ACHN (cell line): ENCODE measurements around the gene NDUFB3.
"Not testable (repeated sequence)": the region's sequence is repeated elsewhere in the genome, so short reads cannot be mapped to it uniquely, and the experiment has no call there.

Experiments used
- DNase-seq: peaks from one replicate; pipeline ENCODE4 v3.0.0-alpha.2; 2015
- in situ Hi-C: cut with HindIII; loops from 2 replicates; pipeline ENCODE4 v1.10.0; 2017; ENCODE audit warnings: low sequenced_read_pairs, low pct_ligation_motif_present, low pct_unique_long_range_greater_than_20kb

The NDUFB3 gene

DNA sequence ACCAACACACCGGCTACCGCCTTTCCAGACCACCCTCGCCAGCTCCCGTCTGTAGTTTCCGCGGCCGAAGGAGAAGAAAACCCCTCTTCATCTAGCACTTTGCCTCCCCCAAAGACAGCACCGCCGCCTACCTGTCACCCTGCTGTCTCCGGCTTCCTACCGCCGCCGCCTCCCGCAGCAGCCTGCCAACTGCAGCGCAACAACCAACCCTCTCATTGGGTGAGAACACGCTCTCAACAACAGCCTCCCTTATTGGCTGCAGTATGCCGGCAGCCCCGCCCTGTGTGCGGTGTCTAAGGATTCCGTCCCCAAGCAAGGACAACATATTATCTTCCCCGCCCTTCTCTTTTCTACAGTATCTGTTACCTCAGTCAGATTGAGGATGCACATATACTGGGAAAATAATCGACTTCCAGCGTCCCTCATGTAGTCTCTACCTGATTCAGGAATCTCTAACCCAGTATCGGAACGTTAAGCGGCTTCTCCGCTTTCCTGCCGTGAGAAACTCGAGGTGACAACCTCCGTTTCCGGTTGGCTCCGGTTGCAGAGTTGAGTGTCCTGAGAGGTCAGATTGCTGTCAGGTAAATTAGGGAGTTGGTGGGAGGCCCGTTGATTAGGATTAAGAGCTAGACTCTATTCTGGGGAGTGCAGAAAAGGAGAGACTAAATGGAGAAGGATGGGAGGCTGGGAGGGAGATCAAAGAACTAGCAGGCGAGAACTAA, at the start of gene NDUFB3, which contains the start of gene HYCC2:
NDUFB3 (plus strand) TSS at position 523 of the 722 bp plus-strand sequence. CDS start 6,882 bp downstream, outside the sequence.
HYCC2 (minus strand) TSS at position 193 of the 722 bp plus-strand sequence. CDS start 47,662 bp downstream, outside the sequence.
- peak; percentile 95 for DNase-seq
- in situ Hi-C loops: no loop called here

DNA sequence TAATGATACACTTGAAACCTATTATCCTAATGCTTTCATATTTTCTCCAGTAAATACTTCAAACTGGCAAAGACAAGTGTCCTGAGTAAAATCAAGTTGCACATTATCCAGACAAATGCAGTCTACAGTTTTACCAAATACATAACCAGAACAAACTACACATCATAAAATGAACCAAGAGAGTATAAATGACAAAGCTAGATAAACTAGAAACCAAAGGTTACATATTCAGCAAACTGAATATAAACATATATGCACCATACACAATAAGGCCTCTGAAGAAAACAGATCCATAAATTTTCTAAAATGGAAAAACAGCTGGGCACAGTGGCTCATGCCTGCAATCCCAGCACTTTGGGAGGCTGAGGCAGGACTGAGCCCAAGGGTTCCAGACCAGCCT, 47.3 kb upstream of the NDUFB3 start:
- in situ Hi-C loops: no loop called here
- DNase-seq: no peak

DNA sequence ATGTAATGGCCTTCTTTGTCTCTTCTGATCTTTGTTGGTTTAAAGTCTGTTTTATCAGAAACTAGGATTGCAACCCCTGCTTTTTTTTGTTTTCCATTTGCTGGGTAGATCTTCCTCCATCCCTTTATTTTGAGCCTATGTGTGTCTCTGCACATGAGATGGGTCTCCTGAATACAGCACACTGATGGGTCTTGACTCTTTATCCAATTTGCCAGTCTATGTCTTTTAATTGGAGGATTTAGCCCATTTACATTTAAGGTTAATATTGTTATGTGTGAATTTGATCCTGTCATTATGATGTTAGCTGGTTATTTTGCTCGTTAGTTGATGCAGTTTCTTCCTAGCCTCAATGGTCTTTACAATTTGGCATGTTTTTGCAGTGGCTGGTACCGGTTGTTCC, 37.4 kb upstream of the NDUFB3 start:
- DNase-seq, in situ Hi-C loops: not testable (repeated sequence)

DNA sequence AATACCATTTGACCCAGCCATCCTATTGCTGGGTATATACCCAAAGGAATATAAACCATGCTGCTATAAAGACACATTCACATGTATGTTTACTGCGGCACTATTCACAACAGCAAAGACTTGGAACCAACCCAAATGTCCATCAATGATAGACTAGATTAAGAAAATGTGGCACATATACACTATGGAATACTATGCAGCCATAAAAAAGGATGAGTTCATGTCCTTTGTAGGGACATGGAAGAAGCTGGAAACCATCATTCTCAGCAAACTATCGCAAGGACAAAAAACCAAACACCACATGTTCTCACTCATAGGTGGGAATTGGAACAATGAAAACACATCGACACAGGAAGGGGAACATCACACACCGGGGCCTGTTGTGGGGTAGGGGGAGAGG, 33.4 kb upstream of the NDUFB3 start:
- DNase-seq, in situ Hi-C loops: not testable (repeated sequence)

DNA sequence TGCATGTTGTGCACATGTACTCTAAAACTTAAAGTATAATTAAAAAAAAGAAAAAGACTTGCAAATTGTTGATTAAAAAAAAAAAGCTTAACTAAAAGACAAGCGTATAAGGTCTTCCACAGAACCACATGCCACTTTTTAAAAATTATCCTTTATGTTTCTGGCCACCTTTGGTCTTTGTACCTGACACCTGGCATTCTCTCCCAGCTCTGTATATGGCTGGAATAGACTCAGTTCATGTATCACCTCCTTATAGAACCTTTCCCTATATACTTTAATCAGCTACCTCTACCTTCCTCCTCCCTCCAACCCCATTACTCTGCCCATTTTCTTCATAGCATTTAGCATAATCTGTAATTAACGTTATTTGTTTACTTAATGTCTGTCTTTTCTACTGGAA, 32.9 kb upstream of the NDUFB3 start:
- in situ Hi-C loops: no loop called here

DNA sequence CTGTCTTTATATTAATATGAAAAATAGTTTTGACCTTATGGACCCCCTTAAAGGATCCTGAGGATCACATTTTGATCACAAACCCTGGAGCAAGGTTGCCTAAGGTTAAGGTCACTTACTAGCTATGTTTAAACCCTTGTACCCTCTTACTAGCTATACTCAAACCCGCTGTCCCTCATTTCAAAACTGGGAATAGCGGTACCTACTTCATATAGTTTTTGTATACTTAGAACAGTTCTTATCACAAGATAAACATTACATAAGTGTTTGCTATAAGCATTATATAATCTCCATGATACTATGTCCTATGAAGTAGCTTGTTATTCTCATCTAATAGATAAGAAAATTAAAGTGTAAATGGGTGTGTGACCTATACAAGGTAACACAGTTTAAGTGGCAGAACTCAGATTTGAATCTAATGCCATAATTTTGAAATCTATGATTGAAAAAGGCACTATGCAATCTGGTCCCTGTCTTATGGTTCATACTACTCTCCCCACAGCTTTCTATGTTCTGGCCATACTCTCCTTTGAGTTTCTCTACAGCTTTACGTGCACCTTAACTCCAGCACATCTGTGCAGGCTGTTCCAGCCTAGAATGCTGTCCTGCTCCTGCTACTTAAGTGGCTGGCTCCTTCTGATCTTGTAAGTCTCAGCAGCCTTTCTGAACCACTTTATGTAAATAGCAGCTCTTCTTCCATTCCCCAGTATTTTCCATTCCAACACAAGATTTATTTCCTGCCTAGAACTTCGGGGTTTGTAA, 30.8 kb upstream of the NDUFB3 start:
- in situ Hi-C loops: no loop called here
- no peak for DNase-seq

More for the DNA sequence above, 32.9 kb upstream of the NDUFB3 start:
- DNase-seq: no peak

DNA sequence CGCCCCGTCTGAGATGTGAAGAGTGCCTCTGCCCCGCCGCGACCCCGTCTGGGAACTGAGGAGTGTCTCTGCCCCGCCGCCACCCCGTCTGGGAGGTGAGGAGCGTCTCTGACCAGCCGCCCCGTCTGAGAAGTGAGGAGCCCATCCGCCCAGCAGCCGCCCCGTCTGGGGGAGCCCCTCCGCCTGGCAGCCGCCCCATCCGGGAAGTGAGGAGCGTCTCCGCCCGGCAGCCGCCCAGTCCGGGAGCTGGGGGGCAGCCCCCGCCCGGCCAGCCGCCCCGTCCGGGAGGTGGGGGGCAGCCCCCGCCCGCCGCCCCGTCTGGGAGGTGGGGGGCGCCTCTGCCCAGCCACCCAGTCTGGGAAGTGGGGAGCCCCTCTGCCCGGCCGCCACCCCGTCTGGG, 29.4 kb upstream of the NDUFB3 start:
- DNase-seq, in situ Hi-C loops: not testable (repeated sequence)

DNA sequence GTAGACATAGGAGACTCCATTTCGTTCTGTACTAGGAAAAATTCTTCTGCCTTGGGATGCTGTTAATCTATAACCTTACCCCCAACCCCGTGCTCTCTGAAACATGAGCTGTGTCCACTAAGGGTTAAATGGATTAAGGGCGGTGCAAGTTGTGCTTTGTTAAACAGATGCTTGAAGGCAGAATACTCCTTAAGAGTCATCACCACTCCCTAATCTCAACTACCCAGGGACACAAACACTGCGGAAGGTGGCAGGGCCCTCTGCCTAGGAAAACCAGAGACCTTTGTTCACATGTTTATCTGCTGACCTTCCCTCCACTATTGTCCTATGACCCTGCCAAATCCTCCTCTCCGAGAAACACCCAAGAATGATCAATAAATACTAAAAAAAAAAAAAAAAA, 28.8 kb upstream of the NDUFB3 start:
- DNase-seq, in situ Hi-C loops: not testable (repeated sequence)

DNA sequence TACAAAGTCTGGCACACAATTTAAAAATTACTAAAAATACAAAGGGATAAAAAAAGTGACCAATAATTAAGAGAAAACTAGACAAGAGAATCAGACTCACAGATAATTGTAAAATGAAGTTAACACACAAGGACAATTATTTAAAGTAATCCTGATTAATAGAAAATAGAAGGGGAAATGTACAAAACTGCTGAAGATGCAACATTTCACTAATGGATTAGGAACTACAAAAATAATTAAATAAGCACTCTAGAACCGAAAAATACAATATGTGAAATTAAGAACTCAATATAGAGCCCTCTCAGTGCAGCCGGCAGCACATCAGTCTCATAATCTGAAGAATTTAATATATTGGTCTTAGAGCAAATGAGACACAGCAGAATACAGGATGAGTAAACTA, 24.9 kb upstream of the NDUFB3 start:
- in situ Hi-C loops: no loop called here
- no peak for DNase-seq

DNA sequence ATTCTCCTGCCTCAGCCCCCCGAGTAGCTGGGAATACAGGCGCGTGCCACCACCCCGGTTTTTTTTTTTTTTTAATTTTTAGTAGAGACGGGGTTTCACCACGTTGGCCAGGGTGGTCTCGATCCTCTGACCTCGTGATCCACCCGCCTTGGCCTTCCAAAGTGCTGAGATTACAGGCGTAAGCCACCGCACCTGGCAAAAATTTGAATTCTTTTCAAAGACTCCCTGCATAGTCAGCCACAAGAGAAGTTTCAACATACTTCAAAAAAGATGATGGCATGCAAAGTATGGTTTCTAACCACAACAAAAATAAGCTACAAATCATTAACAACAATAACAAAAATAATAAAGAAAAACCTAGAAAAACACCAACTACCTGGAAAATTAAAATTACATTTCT, 22.3 kb upstream of the NDUFB3 start:
- no peak for DNase-seq
- in situ Hi-C loops: no loop called here

DNA sequence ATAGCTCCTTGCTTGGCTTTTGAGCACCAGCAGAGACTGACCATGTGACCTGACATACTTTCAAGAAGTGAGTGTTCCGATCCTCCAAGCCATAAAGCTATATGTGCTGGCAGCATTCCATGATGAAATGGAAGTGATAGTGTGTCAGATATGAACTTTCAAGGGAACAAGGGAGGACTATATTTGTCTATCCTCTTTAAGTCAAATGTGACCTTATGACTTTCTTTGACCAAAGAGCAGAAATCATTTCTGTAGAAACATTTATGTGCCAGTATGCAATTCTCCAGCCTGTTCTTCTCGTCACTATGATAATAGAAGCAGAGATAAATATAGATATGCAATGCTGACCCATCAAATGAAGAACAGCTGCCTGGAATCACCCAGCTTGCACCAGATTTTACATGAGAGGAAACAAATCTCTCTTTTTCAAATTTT, 14.7 kb upstream of the NDUFB3 start:
- in situ Hi-C loops: no loop called here
- DNase-seq: no peak

DNA sequence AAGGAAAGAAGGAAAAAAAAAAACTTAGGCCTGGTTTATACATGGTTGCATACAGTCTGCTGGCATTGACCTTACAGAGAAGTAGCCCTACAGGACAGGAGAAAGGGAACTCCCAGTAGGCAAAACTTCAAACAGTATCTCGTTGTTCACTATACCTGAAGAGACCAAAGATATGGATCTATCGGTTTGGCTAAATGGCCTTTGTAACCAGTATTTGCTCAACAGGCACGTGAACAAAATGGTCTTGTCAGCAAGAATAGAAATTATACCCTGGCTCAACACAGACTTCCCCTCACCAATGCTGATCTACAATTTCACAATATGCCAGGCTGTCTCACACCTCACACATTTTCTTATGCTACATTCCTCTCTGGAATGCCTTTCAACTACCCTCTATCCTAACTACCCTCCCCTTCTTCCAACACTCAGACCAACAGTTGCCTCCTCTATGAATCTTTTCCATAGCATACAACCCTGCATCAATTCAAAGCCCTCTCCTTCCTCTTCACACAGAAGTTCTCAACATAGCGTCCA, 14.0 kb upstream of the NDUFB3 start:
- in situ Hi-C loops: no loop called here

DNA sequence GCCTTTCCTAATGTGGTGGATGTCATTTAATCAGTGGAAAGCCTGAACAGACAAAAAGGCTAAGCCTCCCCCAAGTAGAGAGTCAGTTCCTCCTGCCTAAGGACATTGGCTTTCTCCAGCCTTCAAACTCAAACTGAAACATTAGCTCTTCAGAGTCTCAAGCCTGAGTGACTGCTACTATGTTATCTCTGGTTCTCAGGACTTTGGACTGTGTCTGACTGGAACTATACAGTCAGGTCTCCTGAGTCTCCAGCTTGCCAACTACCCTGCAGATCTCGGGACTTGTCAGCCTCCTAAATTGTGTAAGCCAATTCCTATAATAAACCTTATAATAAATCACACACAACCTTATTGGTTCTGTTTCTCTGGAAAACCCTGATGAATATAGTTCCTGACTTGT, 12.9 kb upstream of the NDUFB3 start:
- no peak for DNase-seq
- in situ Hi-C loops: no loop called here

More for the DNA sequence above, 14.0 kb upstream of the NDUFB3 start:
- no peak for DNase-seq

DNA sequence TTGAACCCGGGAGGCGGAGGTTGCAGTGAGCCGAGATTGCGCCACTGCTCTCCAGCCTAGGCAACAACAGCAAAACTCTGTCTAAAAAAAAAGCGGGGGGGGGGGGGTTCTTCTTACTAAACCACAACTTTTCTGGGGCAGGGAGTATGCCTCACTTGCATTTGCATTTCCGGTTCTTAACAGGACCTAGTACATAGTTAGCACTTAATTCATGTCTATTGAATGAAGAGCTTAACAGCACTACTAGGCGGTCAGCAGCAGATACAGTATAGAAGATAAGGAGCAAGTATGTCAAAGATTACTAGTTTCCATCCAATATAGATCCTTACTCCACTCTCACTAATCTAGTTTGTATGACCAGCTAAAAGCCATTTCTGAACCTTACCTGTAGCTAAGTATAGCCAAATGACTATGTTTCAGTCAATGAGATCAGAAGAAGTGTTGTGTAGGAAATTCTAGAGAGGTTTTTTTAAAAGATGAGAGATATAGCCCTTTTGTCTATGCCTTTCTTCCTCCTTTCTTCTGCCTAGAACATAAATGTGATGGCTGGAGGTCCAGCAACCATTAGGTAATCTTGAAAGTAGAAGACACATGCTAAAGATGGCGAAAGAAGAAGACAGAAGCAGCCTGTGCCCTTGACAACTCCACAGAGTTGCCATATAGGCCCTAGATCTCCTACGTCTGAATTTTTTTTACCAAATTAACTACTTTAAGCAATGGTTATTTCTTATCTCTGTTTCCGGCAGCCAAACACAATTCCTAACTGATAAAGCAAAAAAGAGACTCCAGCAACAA, 11.6 kb upstream of the NDUFB3 start:
- DNase-seq: no peak
- in situ Hi-C loops: no loop called here

DNA sequence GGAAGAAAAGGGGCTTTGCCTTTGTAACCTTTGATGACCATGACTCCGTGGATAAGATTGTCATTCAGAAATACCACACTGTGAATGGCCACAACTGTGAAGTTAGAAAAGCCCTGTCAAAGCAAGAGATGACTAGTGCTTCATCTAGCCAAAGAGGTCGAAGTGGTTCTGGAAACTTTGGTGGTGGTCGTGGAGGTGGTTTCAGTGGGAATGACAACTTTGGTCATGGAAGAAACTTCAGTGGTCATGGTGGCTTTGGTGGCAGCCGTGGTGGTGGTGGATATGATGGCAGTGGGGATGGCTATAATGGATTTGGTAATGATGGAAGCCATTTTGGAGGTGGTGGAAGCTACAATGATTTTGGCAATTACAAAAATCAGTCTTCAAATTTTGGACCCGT, 8.3 kb upstream of the NDUFB3 start:
- in situ Hi-C loops: not testable (repeated sequence)

DNA sequence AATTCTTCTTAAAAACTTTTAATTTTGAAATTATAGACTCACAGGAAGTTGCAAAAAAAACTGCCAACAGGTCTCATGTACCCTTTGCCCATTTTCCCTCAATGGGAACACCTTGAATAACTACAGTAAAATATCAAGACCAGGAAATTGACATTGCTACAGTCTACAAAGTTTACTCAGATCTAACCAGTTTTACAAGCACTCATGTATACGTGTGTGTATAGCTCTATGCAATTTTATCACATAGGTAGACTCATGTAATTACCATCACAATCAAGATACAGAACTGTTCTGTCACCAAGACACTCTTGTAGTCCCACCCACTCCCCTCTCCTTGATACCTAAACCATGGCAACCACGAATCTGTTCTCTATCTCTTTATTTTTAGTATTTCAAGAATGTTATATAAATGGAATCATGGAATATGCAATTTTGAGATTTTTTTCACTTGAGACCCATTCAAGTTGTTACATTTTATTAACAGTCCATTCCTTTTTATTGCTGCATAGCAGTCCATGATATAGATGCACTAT, 6.9 kb upstream of the NDUFB3 start:
- in situ Hi-C loops: no loop called here

More for the DNA sequence above, 8.3 kb upstream of the NDUFB3 start:
- DNase-seq: not testable (repeated sequence)

DNA sequence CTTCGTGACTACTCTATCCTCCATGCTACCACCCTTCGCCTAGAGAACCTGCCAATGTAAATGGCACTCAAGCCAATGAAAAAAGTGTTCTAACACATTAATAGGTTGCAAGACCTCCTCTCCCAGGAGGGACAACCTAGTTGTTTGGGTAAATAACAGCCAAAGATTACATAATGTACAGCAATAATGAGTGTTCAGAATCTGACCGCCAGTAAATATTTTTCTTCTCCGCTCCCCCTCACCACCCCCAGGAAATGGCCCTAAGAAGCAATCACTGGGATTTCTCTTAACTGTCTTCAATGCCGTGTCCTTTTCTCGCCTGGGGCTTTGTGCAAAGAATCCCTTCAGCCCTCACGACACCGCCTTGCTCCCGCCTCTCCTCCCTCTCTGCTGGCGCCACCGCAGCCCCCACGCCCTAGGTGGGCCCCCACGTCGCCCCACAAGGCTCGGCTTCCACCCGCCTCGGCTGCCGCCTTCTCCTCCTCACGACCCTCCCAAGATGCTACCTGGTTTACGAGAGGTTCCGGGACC, 788 bp upstream of the NDUFB3 start:
- in situ Hi-C loops: no loop called here
- DNase-seq: peak; percentile 29

More for the DNA sequence above, 6.9 kb upstream of the NDUFB3 start:
- no peak for DNase-seq

DNA sequence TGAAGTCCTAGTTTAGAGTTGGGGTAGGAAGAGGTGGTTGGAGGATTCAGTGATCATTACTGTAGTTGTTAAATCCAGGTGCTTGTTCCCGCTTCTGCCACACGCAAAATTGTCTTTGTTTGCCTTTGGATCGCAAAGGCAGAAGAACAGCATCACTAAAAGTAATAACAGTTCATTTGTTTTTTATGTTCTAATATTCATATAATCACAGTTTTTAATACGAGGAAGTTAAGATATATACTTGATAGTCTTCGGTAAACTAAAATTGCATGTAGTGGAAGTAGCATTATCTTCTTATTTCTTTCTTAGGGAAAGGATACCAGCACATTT, 365 bp downstream of the NDUFB3 start:
- in situ Hi-C loops: no loop called here
- no peak for DNase-seq
